GM04503 (cell line): ENCODE data around the gene NME9.
"Not testable (repeated sequence)": the region's sequence is repeated elsewhere in the genome, so short reads cannot be mapped to it uniquely, and the experiment has no call there.

Experiments
- DNase-seq: peaks from one replicate; pipeline ENCODE4 v3.0.0-alpha.2; 2012; ENCODE audit warnings: low read depth

Gene NME9, protein sequence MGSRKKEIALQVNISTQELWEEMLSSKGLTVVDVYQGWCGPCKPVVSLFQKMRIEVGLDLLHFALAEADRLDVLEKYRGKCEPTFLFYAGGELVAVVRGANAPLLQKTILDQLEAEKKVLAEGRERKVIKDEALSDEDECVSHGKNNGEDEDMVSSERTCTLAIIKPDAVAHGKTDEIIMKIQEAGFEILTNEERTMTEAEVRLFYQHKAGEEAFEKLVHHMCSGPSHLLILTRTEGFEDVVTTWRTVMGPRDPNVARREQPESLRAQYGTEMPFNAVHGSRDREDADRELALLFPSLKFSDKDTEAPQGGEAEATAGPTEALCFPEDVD

DNA sequence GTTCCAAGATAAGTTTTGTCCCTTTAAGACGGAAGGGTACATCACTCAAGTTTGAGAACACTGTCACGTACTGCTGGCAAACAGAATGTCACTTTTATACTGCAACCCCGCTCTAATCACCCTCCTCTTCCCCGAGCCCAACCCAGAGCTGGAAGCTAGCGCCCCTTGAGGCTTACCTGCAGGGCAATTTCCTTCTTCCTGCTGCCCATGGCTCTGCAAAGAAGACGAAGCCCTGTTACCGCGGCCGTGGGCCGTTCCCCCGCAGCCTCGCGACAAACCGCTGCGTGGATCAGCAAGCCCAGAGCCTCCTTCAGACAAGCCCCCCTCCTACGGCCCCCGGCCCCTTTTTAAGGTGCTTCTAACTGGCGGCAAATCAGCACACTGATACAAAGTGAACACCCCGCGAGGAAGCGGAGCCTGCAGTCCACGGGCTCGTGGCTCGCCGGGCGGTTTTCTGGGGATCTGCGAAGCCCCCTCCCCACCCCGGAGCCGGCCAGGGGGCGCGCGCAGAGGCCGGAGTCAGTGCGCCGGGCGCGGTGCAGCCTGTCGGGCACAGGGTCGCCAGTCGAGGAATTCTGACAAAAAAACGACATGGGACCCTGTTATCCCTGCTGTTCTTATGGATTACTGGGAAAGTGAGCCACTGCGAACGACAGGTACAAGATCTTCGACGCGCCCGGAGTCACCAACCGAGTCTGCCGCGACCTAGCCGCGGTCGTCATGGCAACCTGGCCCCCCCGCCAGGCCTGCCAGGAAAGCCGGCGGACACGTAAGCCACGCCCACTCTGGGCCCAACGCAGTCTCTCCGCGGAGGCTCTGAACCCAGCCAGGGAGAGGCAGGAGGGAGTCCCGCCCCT, at the start of gene NME9:
NME9 (minus strand) TSS at position 725 of the 857 bp plus-strand sequence; CDS start at position 209, 516 bp downstream.
- no peak for DNase-seq

DNA sequence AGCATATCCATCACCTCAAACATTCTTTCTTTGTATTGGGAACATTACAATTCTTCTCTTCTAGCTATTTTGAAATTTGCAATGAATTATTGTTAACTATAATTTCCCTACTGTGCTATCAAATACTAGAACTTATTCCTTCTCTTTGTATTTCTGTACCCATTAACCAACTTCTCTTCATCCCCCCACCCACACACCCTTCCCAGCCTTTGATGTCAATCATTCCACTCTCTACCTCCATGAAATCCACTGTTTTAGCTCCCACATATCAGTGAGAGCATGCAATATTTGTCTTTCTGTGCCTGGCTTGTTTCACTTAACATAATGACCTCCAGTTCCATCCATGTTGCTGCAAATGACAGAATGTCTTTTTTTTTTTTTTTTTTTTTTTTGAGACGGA, 49.3 kb upstream of the NME9 start:
- no peak for DNase-seq

DNA sequence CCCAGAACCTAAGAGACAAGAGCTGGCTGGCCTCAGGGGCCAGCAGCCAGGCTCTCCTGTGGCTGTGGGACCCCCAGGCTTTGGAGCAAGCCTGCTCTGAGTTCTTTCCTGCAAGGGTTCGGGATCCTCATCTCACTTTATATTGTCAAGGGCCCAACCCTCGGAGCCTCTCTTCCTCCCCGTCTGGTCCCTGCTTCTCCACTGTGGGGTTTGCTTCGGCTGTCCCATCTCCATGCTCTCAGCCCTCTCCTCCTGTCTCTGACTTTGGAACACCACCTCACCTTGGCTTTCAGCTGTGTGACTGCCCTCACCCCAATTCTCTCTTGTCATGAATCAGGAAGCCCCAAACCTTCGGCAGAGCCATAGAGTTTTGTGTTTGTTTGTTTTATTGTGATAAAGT, 48.7 kb upstream of the NME9 start:
- no peak for DNase-seq

DNA sequence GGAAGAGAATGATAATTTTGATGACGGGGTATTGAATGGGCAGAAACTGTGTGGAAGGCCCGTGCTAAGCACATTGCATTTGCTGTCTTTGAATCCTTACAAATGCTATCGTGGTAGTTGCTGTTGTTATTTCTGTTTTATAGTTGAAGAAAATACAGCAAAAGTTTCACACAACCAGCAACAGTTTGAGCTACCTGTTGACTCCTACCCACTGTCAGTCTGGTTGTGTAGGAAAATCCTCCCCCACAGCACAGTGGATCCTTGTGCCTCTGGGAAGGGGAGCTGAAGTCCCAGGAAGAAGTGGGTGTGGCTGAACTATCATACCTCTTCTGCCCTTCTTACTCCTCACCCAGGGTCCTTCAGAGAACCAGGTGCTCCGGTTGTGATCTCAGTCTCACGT, 48.2 kb upstream of the NME9 start:
- DNase-seq: no peak

DNA sequence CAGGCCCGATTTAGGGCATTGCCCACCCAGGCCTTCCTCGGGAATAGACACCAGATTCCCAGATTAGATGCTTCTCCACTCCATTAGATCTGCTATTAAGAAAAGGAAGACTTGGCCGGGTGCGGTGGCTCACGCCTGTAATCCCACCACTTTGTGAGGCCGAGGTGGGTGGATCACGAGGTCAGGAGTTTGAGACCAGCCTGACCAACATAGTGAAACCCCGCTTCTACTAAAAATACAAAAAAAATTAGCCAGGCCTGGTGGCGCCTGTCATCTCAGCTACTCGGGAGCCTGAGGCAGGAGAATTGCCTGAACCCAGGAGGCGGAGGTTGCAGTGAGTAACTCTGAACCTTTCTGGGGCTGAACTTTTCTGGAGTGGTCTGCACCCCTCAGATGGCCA, 47.6 kb upstream of the NME9 start:
- DNase-seq: not testable (repeated sequence)

DNA sequence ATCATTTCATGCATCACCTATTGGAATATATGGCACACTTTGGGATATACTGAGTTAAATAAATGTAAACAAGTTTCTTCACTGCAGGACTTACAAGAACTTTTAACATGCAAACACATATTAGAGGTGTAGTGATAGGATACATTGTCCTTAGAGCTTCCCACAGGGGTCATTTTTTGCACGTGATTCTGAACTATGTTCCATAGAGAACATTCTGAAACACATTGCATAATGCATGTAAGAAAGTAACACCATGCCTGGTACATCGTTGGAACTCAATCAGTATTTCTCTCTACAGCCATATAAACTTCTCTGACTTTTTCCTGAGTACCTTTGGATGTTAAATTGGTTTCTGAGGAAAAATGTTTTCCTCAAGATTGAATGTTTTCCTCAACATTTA, 47.0 kb upstream of the NME9 start:
- DNase-seq: no peak

DNA sequence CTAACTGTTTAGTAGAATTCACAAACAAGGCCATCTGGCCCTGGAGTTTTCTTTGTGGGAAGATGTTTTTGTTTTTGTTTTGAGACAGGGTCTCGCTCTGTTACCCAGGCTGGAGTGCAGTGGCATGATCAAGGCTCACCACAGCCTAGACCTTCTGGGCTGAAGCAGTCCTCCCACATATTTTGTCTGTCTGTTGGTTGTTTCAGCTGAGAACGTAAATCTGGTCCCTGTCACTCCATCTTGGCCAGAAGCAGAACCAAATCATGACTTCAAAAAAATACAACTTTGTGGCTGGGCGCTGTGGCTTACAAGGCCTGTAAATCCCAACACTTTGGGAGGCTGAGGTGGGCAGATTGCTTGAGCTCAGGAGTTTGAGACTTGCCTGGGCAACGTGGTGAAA, 45.8 kb upstream of the NME9 start:
- no peak for DNase-seq

DNA sequence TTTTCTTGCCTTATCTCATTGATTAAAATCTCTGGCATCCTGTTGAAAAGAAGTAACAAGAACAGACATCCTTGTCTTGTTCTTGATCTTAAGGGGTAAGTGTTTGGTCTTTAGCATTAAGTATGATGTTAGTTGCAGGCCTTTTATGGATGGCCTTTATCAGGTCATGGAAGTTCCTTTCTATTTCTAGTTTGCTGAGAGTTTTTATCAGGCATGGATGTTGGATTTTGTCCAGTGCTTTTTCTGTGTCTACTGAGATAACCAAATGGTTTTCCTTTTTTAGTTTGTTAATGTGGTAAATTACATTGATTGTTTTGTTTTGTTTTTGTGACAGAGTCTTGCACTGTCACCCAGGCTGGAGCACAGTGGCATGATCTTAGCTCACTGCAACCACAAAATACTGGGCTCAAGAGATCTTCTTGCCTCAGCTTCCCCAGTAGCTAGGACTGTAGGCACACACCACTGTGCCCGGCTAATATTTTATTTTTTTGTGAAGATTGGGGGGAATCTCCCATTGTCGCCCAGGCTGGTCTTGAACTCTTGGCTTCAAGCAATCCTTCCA, 45.0 kb upstream of the NME9 start:
- DNase-seq: no peak

DNA sequence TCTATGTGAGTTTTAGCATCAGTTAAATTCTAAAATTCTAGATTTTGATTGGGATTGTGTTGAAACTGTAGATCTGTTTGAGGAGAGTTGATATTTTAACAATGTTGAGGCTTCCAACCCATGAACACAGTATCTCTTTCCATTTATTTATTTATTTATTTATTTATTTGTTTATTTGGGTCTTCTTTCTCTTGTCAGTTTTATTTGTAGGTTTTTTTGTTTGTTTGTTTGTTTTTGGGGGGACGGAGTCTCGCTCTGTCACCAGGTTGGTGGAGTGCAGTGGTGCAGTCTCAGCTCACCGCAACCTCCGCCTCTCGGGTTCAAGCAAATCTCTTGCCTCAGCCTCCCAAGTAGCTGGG, 44.1 kb upstream of the NME9 start:
- DNase-seq: no peak

DNA sequence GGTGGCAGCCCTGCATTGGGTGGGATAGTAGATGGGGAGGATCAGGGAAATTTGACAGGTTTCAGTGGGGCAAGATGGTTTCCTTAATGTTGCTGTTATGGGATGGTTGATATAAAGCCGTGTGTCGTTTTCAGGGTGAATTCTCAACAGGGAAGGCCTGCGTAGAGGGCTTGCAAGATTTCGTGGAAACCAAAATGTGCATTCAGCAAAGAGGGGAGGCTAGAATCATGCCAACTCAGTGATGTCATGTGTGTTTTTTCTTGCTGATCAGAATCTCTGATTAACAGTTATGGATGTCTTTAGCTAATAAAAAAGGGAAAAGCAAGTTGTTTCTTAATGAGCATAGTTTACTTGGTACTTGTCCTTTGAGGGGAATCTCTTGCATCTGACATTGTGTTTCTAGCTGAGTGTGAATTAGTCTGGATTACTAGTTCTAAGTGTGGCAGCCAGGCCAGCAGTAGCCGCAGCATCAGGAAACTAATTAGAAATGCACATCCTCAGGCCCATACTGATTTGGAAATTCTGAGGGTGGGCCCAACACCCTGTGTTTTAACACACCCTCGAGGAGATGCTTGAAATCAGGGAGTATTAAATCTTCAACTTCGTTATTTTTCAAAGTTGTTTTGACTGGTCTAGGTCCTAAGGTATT, 43.6 kb upstream of the NME9 start:
- DNase-seq: no peak

DNA sequence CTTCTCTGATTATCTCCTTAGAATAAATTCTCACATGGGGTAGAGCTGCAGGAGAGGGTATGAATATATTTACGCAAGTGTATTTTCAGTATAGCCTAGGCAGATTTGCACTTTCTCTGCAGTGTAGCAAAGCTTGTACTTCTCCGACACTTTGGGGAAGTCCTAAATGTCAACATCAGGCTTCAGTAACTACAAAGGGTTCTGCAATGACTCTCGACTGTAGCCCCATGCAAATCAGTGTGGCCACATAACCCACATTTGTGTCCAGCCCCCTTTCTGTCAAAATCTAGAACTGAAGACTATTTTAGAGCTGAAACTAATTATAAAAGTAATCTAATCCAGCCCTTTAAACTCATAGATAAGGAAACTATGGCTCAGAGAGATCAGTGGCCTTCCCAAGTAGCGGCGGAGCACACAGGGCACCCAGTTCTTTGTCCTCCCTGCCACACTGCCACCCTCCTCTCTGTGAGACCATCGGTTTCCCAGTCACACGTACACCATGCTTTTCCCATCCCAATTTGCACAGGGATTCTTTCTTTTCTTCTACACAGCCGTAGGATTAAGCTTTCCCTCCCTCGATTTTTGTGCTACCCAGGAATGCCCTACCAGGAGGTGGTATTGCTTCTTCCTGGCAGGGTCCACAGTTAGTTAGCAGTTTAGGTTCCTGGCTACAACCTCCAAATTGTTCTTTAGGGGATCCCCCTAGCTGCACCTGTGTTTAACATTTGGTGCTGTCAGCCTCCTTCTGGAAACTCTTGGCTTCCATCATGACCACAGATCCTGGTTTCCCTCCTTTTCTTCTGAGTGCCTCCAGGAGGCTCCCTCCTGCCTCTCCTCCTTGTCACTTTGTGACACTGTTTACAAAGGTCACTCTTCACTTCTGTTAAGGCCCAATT, 41.7 kb upstream of the NME9 start:
- no peak for DNase-seq

DNA sequence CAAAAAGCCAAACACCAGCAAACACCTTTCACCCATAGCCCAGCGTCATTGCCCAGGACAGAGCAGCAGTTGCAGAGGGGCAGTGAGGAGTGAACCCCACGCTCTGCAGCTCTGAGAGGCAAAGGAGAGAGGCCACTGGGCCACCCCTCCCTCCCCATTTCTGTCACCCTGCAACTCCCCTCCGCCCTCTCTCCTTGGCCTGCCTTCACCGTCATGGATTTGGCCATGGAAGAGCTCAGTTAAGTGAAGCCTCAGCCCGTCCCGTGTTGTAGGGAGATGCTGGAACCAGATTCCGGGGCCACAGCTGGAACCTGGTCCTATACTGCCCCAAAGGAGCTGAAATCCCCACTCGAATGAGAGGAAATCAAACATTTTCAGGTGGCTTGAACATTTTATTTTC, 40.7 kb upstream of the NME9 start:
- DNase-seq: no peak

DNA sequence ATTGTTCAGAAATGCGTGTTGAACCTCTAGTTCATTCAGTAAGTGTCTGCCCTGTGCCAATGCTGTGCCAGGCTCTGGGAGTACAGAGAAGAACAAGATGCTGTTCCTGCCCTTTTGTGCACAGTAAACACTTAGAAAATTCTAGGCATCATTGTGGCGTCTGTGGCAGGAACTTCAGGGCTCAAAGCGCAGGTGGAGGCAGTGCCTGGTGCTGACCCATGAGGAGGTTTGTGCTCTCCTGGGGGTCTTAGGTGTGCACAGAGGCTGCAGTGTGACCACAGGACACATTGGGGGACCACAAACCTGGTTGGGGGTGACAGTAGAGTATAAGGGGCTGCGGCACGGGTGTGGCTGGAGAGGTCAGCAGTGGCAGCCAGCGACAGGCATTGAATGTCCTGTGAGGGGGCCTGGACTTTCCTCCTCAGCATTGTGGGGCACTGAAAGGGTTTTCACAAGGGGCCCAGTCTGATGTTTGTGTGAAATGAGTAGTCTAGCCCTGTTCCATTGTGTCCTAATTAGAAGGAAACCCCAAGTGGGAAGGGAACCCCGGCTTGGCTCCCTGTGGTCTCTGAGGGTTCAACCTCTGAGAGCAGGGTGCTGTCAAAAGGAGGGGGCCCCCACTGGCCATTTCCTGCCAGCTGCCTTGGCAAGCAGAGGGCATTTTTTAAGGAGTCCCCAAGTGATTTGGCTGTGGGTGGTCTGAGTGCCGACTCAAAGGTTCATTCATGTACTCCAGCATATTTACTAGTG, 39.7 kb upstream of the NME9 start:
- DNase-seq: no peak

DNA sequence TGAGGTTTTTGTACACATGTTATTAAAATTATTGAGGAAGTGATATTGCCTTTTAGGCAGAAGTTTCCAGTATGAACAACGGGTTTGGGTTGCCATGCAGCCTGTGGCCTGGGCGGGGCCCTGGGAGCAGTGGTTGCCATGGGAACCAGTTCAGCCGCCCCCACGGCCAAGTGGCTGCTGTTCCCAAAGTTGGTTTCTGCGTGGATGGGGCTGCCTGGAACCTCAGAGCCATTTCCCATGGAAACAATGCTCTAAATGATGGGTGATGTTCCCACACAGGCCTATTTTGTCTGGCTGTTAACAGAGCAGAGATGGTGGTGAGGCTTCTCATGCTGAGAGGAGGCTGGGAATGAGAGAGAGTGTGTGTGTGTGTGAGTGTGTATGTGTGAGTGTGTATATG, 38.3 kb upstream of the NME9 start:
- no peak for DNase-seq

DNA sequence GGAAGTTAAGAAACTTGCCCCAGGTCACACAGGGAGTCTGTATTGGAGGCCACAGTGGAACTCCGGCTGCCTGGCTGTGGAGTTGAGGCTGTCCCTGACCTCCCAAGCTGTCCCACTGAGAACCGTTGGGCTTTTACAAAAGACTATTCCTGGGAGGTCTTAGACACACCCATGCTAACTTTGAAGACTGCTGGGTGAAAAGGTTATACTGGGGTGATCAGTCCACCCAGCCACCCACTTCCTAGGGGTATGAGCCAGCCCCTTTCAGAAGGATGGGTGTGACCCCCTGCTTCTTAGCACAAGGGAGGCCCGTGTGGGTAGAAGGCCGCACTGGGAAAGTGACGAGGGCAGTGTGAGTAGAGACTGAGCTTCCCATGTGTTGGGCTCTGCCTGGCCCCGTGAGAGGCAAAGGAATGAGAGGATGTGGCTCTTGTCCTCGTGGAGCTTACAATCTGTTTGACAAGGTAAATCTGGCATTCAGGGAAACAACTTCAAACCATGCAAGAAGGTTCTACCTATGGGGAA, 37.7 kb upstream of the NME9 start:
- DNase-seq: no peak

DNA sequence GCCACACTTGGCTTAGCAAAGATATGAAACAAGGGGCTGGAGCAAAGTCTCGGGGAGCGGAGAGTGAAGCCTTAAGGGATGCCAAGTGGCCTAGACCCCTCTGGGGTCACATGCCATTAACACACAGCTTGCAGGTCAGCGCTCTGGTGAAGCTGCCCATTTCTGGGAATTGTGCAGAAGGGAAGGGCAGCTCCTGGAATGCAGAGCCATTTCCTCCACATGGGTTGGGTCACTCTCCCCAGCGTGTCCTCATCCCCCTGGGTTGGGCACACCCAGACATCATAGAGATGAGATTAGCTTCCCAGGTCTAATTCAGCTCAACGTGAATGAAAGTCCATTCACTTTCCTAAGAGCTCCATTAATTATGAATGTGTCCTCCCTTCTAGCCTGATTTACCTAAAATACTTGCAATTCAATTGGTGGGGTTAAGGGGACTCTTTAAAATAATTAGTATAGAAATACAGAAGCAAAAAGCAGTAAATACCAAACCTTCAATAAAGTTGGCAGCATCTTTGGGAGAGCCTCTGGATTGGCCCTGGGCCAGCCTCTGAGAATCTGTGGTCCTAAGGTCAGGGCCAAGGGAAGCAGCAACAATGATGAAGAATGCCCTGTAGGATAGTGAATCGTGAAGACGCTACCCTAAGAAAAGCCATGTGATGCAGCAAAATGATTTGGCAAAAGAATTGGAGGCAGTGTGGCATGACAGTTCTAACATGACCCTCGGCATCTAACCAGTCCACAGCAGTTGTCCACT, 36.5 kb upstream of the NME9 start:
- no peak for DNase-seq

DNA sequence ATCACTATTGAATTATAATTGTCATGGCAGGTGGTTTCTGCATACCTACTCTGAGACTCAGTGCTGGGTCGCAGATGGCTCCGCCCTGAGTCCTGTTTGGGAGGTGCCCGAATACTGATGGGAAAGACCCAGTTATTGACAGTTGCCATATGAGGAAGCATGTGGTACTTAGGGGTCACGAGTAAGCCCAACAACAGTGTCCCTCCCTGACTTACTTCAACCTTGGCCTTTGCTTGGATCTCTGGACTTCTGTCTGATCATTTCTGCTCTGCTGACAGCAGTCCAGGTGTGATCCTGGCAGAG, 35.6 kb upstream of the NME9 start:
- DNase-seq: no peak

DNA sequence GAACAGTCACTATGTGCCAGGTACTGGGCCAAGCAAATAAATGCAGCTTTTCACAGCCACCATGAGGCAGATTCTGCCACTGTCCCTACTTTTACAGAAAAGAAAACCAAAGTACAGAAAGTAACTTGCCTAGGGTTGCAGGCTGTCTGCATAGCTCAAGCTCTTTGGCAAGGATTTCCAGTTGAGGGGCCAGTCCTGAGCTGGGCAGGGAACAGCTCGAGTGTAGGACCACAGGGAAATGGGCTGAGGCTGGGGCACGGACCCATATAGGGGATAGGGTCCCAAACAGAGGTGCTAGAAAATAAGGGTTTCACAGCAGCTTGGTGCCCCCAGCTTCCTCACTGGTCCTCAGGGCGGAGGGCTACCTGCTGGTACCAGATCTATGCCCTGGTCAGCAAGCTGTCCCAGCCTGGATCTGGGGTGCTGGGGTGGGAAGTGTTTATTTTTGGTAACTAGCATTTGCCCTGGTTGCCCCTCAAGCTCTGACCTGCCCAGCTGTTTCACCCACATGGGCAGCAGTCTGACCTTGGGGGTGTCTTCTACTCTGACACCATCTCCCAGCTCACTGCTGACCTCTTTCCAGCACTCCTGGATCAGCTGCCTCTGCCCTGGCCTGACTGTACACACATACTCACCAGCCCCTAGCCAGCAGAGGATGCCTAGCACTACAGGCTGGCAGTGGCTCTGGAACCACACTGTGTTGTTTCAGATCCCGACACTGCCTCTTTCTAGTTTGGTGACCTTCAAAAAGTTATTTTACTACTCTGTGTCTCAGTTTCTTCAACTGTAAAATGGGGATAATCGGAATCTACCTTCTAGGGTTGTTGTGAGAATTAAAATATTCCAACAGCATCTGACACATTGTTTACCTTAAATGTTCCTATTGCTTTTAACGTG, 35.0 kb upstream of the NME9 start:
- no peak for DNase-seq

DNA sequence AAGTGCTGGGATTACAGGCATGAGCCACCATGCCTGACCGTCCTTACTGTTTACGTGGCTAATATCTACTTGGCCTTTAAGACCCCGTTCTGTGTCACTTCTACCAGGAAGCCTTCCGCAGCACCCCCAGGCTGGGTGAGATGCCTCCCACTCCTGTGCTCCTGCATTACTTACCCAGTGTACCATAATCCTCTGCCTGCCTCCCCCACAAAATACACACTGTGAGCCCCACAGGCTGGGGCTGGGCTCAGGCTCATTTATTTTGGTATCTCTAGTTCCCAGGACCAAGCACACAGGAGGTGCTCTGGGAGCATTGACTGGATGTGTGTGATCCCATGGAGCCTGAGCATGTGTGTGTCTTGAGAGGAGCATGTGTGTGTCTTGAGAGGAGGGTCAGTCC, 33.7 kb upstream of the NME9 start:
- no peak for DNase-seq
